Left renal pelvis (tissue), 4 donors: ENCODE results near the gene NCKAP5L. TPM values are rescaled to one million over a fixed set of nuclear protein-coding genes. Genes with fewer than 3 reads are reported as not detected.
"Not testable (repeated sequence)": the region's sequence is repeated elsewhere in the genome, so short reads cannot be mapped to it uniquely, and the experiment has no call there.

Experiments
- DNase-seq, 4 donors: peaks; one replicate each; pipeline ENCODE4 v3.0.0-alpha.2; 2013; ENCODE audit warnings: low read depth in 4 of 4, low spot score in 3 of 4
- polyA plus RNA-seq, 4 donors: library from polyadenylated mRNA; unstranded; fragments of 120-200 nt; gene quantifications; one replicate each; pipeline ENCODE4 v1.2.1, GENCODE V29; 2013; ENCODE audit not compliant: insufficient read length in 4 of 4

The NCKAP5L gene
- polyA plus RNA-seq, 4 donors: 14.1 to 24.3 (median 19.1) TPM

- DNase-seq: no peak
Observed at GRCh38 chr12:49787672-49788071, 40.5 kb downstream of the NCKAP5L start.

DNA sequence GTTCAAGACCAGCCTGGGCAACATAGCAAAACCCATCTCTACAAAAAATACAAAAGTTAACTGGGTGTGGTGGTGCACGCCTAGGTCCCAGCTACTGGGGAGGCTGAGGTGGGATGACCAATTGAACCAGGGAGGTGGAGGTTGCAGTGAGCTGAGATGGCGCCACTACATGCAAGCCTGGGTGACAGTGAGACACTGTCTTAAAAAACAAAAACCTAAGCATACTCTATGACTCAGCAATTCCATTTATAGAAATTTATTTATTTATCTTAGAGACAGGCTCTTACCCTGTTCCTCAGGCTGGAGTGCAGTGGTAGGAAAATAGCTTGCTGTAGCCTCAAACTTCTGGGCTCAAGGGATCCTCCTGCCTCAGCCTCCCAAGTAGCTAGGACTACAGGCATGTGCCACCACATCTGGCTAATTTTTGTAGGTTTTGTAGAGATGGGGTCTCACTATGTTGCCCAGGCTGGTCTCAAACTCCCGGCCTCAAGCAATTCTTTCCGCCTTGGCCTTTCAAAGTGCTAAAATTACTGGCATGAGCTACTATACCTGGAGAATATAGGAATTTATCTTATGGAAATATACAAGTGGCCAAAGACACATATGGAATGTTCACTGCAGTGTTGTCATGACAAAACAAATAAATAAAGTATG, 43.3 kb downstream of the NCKAP5L start:
- DNase-seq: no peak

DNA sequence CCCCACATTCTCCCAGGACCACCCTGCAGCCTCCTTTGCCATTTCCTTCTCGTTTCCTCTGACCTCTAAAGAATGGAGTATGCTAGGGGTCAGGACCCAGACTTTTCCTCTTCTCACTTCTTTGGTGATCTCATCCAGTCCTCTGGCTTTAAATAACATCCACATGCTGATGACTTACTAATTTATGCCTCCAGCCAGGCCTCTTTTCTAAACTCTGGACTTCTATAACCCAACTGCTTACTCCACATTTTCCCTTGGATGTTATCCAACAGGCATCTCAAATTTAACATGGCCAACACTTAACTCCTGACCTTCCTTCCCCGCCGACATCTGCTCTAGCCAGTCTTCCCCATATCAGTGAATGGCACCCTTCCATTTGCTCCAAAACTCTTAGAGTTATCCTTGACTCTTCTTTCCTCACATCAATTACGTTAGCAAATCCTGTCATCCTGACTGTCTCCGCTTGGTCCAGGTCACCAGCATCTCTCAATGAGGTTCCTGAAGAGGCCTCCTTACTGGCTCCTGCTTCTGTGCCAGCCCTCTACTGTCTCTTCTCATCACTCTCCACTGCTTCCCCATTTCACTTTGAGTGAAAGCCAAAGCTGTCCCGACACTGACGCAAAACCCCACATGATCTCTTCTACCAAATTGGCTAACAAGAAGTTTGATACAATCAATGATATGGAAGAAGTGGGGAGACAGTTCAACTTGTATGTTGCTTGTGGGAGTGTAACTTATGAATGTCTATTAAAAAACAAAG, 44.1 kb downstream of the NCKAP5L start:
- peak in 2 of 4 donors; percentile 26 to 50 for DNase-seq

DNA sequence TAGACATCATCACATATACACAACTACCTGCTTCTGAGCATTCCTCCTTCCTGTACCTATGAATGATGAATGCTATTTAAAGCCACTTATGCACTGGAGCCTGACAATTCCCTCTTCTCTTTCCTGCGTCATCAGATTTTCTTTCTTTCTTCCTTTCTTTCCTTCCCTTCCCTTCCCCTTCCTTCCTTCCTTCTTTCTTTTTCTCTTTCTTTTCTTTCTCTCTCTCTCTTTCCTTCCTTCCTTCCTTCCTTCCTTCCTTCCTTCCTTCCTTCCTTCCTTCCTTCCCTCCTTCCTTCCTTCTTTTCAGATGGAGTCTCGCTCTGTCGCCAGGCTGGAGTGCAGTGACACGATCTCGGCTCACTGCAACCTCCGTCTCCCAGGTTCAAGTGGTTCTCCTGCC, 47.3 kb downstream of the NCKAP5L start:
- not testable (repeated sequence) for DNase-seq

DNA sequence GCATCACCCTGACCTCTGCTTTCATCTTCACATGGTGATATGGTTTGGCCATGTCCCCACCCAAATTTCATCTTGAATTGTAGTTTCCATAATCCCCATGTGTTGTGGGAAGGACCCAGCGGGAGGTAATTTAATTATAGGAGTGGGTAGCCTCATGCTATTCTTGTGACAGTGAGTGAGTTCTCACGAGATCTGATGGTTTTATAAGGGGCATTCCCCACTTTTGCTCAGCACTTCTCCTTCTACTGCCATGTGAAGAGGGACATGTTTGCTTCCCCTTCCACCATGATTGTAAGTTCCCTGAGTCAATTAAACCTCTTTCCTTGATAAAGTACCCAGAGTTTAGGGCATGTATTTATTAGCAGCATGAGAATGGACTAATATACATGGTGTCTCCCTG, 48.6 kb downstream of the NCKAP5L start:
- no peak for DNase-seq

- DNase-seq: no peak
Observed at GRCh38 chr12:49777800-49778748, 50.1 kb downstream of the NCKAP5L start.

- no peak for DNase-seq
Observed at GRCh38 chr12:49777341-49777740, 50.9 kb downstream of the NCKAP5L start.

DNA sequence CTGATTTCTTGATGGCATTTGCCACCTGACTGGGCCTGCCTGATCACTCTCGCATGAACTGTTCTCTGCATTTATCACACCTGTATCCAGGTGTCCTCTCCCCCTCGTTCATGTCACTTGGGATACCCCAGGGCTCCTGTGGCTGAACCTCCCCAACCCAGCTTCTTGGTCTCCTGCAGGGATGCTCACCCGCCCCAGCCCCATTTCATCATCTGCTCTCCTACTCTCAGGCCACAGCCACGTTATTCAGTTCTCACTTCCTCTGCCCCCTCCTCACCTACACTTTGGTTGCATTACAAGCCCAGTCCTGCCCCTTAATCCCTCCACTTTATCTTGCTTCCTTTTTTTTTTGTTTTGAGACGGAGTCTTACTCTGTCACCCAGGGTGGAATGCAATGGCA, 51.4 kb downstream of the NCKAP5L start:
- DNase-seq: no peak

- DNase-seq: peak in 1 of 4 donors; percentile 31
Observed at GRCh38 chr12:49776413-49776812, 51.8 kb downstream of the NCKAP5L start.

- DNase-seq: not testable (repeated sequence)
Observed at GRCh38 chr12:49773102-49773501, 55.1 kb downstream of the NCKAP5L start.

- DNase-seq: no peak
Observed at GRCh38 chr12:49767333-49767732, 60.9 kb downstream of the NCKAP5L start.

DNA sequence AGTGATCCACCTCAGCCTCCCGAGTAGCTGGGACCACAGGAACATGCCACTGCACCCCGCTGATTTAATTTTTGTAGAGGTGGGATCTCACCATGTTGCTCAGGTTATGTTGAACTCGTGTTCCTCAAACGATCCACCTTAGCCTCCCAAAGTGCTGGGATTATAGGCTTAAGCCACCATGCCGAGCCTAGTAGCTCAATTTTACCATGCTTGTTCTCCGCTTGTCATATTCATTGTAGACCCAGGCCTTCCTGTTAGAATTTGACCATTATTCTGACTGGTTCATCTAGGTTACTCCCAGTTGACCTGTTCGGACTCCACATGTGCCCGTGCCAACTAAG, 62.1 kb downstream of the NCKAP5L start:
- DNase-seq: no peak

- DNase-seq: no peak
Observed at GRCh38 chr12:49764126-49764525, 64.1 kb downstream of the NCKAP5L start.

DNA sequence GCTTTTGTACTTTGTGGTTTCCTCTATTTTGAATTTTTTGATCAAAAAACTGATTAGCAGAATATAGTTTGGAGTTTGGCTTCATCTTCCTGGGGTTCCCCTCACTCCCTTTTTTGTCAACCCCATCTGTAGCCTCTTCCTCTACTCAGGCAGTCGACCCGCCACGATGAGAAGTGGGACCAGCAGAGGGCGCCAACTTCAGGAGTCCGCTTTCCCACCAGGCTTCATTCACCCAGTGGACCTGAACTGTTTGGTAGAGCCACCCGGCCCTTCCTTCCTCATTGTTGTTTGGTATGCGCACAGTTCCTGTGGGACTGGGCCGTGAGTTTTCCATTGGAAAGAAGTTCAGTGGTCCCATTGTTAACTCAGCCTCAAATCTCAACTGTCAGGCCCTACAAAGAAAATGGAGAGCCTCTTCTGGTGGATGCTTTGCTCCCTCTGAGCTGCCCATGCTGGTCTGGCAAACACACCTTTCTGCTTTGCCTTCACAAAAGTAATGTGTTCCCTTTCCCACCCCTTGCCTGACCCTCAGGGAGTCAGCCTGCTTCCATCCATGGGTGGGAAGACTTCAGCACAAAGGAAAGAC, 65.1 kb downstream of the NCKAP5L start:
- no peak for DNase-seq

- DNase-seq: no peak
Observed at GRCh38 chr12:49762468-49762847, 65.8 kb downstream of the NCKAP5L start.

DNA sequence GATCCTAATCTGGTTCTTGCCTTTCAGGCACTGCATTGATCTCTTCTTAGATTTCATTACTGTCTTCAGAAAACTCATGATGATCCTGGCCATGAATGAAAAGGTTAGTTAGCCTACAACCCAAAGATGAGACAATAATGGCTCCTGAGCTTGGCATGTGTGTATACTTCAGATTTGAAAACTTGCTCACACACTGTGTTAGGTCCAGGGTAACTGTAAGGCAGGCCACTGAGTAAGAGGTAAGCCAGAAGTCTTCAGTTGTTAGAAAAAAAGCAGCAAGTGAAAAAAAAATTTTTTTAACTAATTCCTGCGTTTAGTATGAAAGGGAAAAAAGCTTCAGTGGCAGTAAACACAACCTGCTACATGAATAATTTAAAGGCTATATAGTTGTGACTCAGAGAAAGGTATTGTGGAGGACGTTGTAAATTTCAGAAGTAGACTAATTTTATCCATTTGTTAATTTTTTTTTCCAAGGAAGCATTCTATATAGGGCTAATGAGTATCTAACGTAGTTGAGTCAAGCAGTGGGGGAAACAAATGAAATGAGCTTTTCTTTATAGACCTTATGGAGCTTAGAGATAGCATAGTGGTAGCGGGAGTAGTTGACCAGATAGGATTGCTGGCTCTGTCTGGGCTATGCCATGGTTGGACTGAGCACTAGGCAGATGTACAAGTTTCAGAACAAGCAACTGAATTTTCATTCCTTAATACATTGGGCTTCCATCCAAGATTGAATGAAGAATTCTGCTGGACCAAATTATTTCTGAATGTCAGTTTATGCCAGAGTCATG, 66.3 kb downstream of the NCKAP5L start:
- DNase-seq: no peak

DNA sequence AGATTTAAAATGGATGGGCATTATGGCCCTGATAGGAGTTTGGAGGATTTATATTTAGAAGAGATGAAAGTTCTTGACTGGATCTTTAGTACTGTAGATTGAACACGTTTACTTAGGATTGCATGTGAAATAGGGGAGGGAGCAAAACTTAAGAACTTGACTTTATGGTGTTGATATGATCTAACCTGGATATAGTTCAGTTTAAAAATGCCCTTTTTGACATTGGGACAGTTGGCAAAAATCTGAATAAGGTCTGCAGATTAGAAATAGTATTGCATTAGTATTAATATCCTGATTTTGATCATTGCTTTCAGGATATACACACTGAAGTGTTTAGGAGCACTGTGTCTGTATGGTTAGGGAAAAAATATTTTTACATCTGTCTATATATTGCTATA, 77.2 kb downstream of the NCKAP5L start:
- DNase-seq: no peak

GRCh38 chr12:49750027-49750995, 77.9 kb downstream of the NCKAP5L start:
- no peak for DNase-seq

DNA sequence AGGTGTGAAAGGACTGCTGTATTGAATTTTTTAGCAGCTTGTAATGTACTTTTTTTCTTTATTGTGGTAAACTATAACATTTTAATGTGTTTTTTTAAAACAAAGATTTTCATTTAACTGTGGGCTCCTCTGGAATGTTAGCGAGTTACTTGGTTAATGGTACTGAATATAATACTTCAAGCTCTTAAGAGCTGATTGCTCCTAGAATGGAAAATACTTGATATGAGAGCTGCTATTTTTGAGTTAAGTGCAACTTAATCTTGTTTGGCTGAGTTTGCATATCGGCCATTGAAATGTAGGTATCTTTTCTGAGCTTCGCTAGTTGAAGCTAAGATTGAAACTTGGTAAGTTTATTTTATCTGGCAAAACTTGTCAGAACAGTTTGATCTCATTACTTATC, 79.4 kb downstream of the NCKAP5L start:
- DNase-seq: no peak
